Esophagus mucosa (tissue), 1 donor: ENCODE data around the gene TMEM82. TPM values are rescaled to one million over a fixed set of nuclear protein-coding genes. Genes with fewer than 3 reads are reported as not detected.

ENCODE experiments used
- ATAC-seq: fragments of 200-7000 bp; cut with Tn5 transposase; one replicate; pipeline ENCODE4 v1.9.1; 2020
- total RNA-seq: library from RNA; stranded (reverse); gene quantifications from one replicate; pipeline ENCODE4 v1.2.4, GENCODE V29; 2023
- donor health status: DM: yes; HTN: yes; CAD: no.

The TMEM82 gene
- total RNA-seq, 1 donor from 2014 or later = not detected

- no peak for ATAC-seq
Measured at GRCh38 chr1:15736892-15737261, 5.4 kb upstream of the TMEM82 start.

- no peak for ATAC-seq
Measured at GRCh38 chr1:15737324-15738319, 4.7 kb upstream of the TMEM82 start.

- ATAC-seq = no peak
Measured at GRCh38 chr1:15738416-15739113, 3.7 kb upstream of the TMEM82 start.

- ATAC-seq = no peak
Measured at GRCh38 chr1:15739259-15739658, 3.0 kb upstream of the TMEM82 start.

GRCh38 chr1:15739745-15740144 lies 2.6 kb upstream of the TMEM82 start:
- ATAC-seq = no peak

- ATAC-seq = peak; percentile 90
Measured at GRCh38 chr1:15740924-15741850, 1.1 kb upstream of the TMEM82 start.

GRCh38 chr1:15744122-15744679 lies 1.9 kb downstream of the TMEM82 start:
- no peak for ATAC-seq

GRCh38 chr1:15747378-15747777 lies 5.1 kb downstream of the TMEM82 start:
- ATAC-seq = no peak

GRCh38 chr1:15748264-15748663 lies 6.0 kb downstream of the TMEM82 start:
- ATAC-seq = peak; percentile 9

GRCh38 chr1:15748690-15749398 lies 6.5 kb downstream of the TMEM82 start:
- no peak for ATAC-seq

GRCh38 chr1:15749399-15750291 lies 7.3 kb downstream of the TMEM82 start:
- ATAC-seq = peak; percentile 22

- no peak for ATAC-seq
Measured at GRCh38 chr1:15750924-15751323, 8.6 kb downstream of the TMEM82 start.

GRCh38 chr1:15751717-15752116 lies 9.4 kb downstream of the TMEM82 start:
- no peak for ATAC-seq

GRCh38 chr1:15753776-15754175 lies 11.5 kb downstream of the TMEM82 start:
- no peak for ATAC-seq

GRCh38 chr1:15755021-15755645 lies 12.8 kb downstream of the TMEM82 start:
- ATAC-seq = no peak

GRCh38 chr1:15755646-15756040 lies 13.3 kb downstream of the TMEM82 start:
- peak; percentile 16 for ATAC-seq

GRCh38 chr1:15756143-15757015 lies 14.1 kb downstream of the TMEM82 start:
- ATAC-seq = peak; percentile 62

- ATAC-seq = no peak
Measured at GRCh38 chr1:15757016-15757543, 14.8 kb downstream of the TMEM82 start.
